HG03103 (cell line): ENCODE measurements around the gene PLEKHN1.

Experiments used
- ATAC-seq: cut with Tn5 transposase; IDR thresholded peaks from one replicate; pipeline ENCODE4 v1.9.1; 2021; ENCODE audit warnings: low read depth; ENCODE audit not compliant: unreplicated experiment

PLEKHN1 gene

DNA sequence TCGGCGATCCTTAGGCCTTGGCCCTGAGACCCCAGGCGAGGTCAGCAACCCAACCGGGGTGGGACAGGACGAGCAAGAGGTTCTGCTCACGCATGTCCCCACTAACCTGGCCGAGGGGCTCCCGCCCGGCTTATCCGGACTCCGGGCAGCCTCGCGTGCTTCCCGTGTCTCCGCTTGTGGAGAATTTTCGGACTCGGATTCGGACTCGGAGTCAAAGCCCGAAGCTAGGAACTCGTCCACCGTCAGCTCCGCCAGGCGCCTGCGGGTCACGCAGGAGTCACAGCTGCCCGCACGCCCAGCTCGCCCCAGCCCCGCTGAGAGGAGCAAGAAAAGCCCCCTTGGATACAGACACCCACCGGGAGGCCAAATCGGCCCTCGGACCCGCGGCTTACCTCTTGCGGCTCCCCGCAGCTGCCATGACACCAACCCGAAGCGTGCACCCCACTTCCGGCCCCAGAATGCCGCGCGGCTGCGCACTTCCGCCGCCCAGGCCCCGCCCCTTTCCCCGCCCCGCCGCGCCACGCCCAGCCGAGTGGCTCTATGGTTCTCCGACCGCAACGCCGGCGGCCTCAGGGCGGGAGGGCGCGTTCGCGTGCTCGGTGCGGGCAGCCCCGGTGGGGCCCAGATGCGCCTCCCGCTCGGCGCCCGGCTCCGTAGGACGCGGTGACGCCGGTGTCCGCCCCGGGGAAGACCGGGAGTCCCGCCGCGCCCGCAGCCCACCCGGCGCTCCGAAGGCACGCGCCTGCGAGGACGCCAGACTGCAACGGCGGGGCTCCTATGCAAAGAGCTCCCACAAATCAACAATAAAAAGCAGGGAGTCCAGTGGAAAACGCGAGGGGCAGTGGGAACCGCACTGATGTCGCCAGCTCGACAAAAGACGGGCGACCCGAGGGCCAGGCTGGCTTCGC, 7.2 kb upstream of the PLEKHN1 start, which contains the start of gene NOC2L:
TSS of gene NOC2L (minus strand) at position 434 of the 908 bp plus-strand sequence. CDS start at position 418, 16 bp downstream.
- ATAC-seq: peak; percentile 69

DNA sequence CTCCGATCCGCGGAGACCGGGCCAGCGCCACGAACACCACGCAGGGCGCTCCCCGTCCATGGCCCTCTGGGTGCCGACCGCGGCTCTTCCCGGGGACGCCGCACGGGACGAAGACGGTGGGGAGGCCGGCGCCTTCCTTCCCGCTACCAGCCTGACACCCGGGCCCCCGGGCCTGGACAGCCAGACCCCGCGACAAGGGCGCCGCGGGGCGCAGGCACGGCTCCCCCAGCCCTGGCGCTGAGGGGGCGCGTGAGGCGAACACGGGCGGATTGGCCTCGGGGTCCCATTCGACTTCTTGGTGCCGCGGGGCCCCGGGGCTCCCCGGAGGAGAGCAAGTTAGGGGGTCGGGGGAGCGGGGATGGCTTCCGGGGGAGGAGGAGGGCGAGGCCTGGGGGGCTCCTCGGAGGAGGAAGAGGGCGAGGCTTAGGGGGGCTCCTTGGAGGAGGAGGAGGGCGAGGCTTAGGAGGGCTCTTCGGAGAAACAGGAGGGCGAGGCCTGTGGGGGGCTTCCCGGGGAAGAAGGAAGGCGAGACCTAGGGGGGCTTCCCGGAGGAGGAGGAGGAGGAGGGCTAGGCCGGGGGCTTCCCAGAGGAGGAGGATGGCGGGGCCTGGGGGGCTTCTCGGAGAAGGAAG, 6.4 kb upstream of the PLEKHN1 start:
- ATAC-seq: no peak

DNA sequence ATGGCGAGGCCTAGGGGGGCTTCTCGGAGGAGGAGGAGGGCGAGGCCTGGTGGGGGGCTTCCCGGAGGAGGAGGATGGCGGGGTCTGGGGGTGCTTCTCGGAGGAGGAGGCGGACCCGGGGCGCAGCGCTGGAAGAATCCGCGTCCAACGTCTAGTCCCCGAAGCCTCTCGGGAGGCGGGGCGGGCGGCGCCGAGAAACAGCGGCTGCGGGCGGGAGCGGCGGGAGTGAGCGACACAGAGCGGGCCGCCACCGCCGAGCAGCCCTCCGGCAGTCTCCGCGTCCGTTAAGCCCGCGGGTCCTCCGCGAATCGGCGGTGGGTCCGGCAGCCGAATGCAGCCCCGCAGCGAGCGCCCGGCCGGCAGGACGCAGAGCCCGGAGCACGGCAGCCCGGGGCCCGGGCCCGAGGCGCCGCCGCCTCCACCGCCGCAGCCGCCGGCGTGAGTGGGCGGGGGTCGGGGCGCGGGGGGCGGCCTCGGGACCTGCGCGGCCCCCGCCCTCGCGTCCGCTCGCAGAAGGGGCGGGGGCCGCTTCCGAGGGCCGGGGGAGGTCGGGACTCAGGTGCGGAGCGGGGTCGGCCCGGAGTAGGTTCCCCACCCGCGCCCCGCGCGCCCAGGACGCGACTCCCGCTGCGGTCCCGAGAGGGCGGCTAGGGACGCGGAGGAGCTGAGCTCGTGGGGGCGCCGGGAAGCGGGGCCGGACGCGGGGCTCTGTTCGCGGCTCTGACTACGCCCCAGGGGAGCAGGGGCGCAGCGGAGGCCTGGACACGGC, 5.7 kb upstream of the PLEKHN1 start, which contains the start of gene KLHL17:
TSS of gene KLHL17 (plus strand) at position 222 of the 769 bp plus-strand sequence. CDS start at position 332, 110 bp downstream.
- ATAC-seq: no peak

DNA sequence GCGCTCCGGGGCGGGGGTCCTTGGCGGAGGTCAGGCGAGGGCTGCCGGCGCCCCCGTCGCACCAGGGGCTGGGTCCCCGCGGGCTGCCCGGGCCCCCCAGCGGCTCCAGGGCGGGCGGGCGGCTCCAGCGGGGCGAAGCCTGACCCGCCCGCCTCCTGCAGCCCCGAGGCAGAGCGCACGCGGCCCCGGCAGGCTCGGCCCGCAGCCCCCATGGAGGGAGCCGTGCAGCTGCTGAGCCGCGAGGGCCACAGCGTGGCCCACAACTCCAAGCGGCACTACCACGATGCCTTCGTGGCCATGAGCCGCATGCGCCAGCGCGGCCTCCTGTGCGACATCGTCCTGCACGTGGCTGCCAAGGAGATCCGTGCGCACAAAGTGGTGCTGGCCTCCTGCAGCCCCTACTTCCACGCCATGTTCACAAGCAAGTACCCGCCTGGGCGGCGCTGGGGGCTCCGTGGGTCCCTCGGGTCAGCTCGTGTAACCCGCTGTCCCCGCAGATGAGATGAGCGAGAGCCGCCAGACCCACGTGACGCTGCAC, 5.1 kb upstream of the PLEKHN1 start:
- no peak for ATAC-seq

DNA sequence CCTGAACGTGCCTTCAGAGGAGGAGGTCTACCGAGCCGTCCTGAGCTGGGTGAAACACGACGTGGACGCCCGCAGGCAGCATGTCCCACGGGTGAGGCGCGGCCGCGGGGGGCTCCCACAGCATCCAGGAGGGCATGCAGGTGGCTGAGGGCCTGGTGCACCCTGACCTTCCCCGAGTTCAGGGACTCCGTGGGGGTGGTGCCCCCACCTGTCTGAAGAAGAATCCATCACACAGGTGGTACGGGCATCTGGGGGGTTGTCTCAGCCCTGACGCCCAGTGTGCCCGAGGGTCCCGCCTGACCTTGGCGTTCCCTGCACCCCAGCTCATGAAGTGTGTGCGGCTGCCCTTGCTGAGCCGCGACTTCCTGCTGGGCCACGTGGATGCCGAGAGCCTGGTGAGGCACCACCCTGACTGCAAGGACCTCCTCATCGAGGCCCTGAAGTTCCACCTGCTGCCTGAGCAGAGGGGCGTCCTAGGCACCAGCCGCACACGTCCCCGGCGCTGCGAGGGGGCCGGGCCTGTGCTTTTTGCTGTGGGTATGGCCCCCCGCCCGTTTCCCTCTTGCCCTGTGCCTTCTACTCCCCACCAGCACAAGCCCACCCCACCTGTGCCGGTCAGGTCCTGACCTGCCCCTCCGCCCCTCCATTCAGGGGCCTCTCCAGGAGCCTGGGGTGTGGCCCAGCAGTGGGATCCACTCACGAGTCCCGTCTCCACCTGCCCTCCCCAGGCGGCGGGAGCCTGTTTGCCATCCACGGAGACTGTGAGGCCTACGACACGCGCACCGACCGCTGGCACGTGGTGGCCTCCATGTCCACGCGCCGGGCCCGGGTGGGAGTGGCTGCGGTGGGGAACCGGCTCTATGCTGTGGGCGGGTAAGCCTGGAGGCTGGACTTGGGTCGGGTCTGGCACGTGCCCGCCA, 3.6 kb upstream of the PLEKHN1 start:
- no peak for ATAC-seq

DNA sequence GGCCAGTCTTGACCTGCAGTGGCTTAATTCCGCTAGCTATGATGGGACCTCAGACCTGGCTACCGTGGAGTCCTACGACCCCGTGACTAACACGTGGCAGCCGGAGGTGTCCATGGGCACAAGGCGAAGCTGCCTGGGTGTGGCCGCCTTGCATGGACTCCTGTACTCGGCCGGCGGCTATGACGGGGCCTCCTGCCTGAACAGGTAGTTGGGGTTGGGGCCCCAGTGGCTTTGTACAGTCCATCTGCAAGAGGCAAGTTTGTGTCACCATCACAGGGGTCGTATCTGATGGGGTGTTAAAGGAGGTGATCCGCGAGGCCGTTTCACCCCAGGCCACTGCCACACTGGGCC, 3.0 kb upstream of the PLEKHN1 start:
- ATAC-seq: no peak

DNA sequence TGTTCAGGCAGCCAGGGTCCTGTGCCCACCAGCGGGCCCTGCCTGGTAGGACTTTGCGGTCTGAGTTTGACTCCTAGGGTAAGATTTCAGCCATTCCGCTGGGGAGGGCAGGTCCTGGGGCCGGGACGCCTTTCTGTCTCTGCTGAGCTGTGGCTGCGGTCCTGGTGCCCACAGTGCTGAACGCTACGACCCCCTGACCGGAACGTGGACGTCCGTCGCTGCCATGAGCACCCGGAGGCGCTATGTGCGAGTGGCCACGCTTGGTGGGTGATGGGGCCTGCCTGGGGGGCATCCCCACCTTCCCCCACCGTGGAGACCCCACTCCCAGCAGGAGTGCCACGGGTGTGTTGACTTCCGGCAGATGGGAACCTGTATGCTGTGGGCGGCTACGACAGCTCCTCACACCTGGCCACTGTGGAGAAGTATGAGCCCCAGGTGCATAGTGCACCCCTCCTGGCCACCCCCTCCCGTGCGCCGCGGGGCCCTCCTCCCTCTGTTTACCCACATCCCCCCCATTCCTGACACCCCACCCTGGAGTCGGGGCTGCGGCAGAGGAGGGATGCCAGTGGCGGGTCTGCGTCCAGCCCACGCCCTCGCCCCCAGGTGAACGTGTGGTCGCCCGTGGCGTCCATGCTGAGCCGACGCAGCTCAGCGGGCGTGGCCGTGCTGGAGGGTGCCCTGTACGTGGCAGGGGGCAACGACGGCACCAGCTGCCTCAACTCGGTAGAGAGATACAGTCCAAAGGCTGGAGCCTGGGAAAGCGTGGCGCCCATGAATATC, 2.3 kb upstream of the PLEKHN1 start:
- no peak for ATAC-seq

DNA sequence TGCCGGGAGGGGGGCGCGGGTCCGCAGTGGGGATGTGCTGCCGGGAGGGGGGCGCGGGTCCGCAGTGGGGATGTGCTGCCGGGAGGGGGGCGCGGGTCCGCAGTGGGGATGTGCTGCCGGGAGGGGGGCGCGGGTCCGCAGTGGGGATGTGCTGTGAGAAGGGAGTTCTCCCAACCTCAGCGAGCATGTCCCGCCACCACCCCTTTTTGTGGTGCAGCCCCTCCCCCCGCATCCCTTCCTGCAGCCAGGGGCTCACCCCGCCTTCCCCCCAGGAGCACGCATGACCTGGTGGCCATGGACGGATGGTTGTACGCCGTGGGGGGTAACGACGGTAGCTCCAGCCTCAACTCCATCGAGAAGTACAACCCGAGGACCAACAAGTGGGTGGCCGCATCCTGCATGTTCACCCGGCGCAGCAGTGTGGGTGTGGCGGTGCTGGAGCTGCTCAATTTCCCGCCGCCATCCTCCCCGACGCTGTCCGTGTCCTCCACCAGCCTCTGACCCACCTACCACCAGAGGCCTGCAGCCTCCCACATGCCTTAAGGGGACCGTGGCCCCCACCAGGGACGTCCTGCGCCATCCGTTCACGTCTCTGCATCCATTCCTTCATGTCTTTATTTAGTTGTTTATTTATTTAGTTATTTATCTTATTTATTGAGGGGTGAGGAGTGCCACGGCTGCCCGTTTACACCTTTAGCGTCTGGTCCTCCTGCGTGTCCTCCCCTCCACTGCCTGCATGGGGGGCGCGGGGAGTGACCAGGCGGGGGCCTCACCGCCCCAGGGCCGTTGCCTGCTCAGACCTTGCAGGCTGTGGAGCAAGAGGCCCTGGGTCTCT, 1.4 kb upstream of the PLEKHN1 start:
- ATAC-seq: no peak

DNA sequence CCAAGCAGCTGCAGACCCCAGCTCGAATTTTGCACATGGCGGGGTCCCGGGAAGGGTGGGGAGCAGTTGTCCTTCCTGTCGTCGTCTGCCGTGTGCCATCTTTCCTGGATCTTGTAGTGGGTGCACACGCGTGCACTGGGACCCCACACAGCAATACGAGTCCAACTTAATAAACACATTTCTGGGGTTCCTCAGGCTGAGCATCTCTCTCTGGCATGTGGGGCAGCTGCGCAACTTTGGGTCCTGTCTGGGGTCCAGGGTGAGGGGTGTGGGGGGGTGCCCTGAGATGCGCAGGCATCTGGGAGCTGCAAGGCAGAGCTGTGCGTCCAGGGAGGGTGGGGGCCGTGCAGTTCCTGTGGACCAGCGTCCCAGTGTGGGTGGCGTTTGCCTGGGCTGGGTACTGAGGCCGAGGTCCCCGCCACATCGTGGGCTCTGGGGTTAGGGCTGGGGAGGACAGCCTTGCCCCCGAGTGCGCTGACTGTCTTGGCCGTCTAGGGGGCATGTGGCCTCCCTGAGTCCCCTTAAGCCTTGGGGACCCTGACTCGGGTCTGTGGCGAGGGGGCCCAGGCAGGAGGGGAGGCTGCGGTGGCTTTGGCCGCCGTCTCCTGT, 652 bp upstream of the PLEKHN1 start:
- ATAC-seq: no peak

DNA sequence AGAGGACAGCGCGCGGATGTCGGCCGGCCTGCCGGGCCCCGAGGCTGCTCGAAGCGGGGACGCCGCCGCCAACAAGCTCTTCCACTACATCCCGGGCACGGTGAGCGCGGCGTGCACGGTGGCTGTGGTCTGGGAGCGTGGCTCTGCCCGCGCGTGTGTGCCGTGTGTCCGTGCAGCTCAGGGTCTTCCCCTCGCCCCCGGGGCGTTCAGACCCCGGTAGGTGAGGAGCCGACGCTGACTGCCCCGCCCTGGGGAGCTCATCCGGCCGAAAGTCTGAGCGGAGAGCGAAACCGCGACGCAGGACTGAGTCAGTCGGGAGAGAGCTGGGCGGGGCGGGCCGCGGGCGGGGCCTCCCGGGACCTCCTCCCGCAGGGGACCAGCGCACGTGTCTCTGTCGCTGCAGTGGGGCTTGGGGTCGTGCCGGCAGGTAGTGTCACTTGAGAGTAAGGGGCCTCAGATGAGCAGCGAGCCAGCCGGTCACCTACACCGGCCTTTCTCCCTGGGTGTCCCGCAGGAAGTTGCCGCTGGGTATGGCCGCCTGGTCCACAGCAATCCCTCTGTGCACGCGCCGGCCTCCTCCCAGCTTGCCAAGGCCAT, 520 bp downstream of the PLEKHN1 start:
- peak; percentile 65 for ATAC-seq

DNA sequence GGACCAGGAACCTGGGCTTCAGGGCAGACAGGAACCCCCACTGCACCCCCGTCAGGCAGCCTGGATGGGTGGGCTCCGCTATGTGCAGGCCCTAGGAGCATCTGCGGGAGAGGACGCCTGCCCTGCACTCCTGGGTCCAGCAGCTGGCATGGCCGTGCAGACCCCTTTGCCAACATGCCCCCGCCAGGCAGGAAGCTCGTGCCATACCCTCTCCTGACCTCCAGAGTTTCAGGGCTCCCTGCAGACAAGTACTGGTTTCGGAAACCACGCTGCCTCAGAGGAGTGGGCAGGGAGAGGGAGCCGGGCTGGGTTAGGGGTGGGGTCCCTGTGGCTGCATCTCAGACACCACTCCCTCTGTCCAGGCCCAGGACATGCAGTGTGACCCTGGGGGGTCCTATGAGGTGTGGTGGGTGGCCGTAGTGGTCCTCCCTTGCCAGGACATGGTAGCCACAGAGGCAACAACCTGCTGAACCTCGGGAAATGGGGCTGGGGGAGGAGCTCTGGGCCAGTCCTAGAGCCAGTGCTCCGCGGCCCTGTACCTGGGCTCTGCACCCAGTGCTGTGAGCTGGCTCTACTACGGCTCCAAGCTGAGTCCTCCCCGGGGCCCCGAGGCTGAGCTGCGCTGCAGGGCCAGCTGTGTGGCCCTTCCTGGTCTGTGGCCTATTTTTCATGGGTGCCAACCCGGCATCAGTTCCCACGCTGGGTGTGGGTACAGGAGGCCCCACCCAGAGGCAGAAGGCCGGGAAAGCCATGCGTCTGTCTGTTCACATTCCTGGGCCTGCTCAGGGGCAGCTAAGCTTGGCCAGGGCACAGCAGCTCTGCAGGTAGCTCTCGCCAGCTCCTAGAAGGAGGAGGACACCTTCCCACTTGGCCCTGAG, 1.4 kb downstream of the PLEKHN1 start:
- no peak for ATAC-seq

DNA sequence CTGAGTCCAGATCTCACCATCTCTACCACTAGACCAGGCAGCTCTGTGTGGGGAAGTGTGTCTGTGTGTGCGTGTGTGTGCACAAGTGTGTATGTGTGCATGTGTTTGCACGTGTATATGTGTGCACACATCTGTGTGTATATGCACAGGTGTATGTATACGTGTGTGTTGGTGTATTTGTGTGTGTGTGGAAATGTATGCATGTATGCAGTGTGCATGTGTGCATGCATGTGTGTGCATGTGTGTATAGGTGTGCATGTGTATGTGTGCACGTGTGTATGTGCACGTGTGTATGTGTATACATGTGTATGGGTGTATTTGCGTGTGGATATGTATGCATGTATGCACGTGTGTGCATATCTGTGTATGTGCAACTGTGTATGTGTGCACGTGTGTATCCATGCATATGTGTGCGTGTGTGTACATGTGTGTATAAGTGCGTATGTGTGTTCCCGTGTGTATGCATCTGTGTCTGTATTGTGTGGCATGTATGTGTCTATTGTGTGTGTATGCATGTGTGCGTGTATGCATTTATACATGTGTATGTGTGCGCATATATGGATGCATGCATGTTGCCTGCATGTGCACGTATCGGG, 3.1 kb downstream of the PLEKHN1 start:
- ATAC-seq: no peak

DNA sequence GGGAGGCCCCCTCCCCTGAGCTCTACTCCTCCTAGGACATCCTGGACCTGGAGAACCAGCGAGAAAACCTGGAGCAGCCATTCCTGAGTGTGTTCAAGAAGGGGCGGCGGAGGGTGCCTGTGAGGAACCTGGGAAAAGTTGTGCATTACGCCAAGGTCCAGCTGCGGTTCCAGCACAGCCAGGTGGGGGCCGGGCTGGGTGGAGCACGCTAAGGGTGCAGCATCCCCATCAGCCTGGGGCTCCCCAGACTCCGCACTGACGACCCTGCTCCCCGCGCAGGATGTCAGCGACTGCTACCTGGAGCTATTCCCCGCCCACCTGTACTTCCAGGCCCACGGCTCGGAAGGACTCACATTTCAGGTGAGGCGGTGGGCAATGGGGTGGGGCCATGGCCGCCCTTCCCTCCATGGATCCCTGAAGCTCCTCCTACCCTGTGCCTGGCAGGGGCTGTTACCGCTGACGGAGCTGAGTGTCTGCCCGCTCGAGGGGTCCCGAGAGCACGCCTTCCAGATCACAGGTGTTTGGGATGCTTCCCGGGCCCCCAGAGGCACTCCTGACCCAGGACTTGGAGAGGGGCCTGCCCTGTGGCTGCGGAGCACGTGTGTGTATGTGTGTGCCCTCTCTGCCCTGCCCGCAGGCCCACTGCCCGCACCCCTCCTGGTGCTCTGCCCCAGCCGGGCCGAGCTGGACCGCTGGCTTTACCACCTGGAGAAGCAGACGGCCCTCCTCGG, 4.1 kb downstream of the PLEKHN1 start:
- ATAC-seq: no peak

DNA sequence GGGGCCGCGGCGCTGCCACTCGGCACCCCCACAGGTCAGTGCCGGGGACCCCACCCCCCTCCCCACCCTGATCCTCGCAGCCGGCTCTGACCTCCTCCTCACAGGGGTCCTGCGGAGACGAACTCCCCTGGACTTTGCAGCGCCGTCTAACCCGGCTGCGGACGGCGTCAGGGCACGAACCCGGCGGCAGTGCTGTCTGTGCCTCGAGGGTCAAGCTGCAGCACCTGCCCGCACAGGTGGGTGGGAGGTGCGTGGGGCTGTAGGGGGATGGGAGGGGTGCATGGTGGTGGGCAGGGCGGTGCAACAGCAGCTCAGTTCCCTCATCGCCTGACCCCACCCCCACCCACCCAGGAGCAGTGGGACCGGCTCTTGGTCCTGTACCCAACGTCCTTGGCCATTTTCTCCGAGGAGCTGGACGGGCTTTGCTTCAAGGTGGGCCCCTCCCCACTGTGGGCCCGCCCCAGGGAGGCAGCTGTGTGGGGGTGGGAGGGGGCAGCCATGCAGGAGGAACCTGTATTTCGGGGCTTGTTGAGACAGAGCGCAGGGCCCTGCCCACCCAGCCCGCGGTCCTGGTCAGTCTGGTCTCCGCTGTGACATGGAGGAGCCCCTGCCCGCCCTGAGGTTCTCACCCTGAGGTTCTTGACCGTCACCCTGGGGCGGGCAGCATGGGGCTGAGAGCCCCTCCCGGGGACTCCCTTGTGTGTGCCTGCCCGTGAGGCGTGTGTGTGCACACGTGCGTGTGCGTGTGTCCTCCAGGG, 4.9 kb downstream of the PLEKHN1 start:
- ATAC-seq: no peak
